ENCODE measurements around the gene MATN4. TPM values are rescaled to one million over a fixed set of nuclear protein-coding genes. Genes with fewer than 3 reads are reported as not detected.

The MATN4 gene
- total RNA-seq, 1 experiment from 2014 or later = 1.9 TPM

GRCh38 chr20:45294659-45295058 lies 13.4 kb downstream of the MATN4 start:
- ChIA-PET POLR2A (interaction anchor here (1.4 to 1.6 kb wide), 2 partner anchors 48 to 68 kb away, joined by 4 to 6 read pairs; partner anchors contain the start of gene SYS1), CTCF (interaction anchor here (0.9 to 6.1 kb wide), 31 partner anchors 8 to 409 kb away, joined by 3 to 154 read pairs (median 14); partner anchors contain the start of genes KCNS1, MATN4, RBPJL and SDC4)
- no peak for DNase-seq (ENCODE audit: low spot score)
- peaks cover 13% of the 10 kb centered on the region for H3K9me3 Mint-ChIP-seq
- H3K4me3 Mint-ChIP-seq = no peak overlapping the region
- TF ChIP-seq CREB1 (CRISPR knock-in tag; IDR thresholded peaks at IDR 0.05) (no peak), ZBTB21 (CRISPR knock-in tag; IDR thresholded peaks at IDR 0.05; ENCODE audit: borderline replicate concordance) (no peak), AR (CRISPR knock-in tag; IDR thresholded peaks at IDR 0.05) (no peak), ZNF671 (CRISPR knock-in tag; IDR thresholded peaks at IDR 0.05) (no peak), RELA (CRISPR knock-in tag; IDR thresholded peaks at IDR 0.05; ENCODE audit: borderline replicate concordance) (no peak), ZBTB43 (CRISPR knock-in tag; IDR thresholded peaks at IDR 0.05) (no peak), SP1 (CRISPR knock-in tag; conservative IDR thresholded peaks at IDR 0.05) (no peak), ATF6 (CRISPR knock-in tag; IDR thresholded peaks at IDR 0.05) (no peak), RORB (CRISPR knock-in tag; IDR thresholded peaks at IDR 0.05) (no peak), ATF2 (CRISPR knock-in tag; IDR thresholded peaks at IDR 0.05; ENCODE audit: borderline replicate concordance, low read depth) (no peak), JUN (CRISPR knock-in tag; IDR thresholded peaks at IDR 0.05) (no peak), MAX (CRISPR knock-in tag; IDR thresholded peaks at IDR 0.05) (no peak), ZNF121 (CRISPR knock-in tag; IDR thresholded peaks at IDR 0.05) (no peak), NFE2L1 (CRISPR knock-in tag; IDR thresholded peaks at IDR 0.05) (no peak)
- H3K27me3 Mint-ChIP-seq (ENCODE audit: low read depth) = peaks cover 56% of the 10 kb centered on the region
- peaks cover 15% of the 10 kb centered on the region for H3K36me3 Mint-ChIP-seq
- H3K27ac Mint-ChIP-seq = no peak overlapping the region
- H3K4me1 Mint-ChIP-seq = peaks cover 7% of the 10 kb centered on the region; the same call in 1 of the 2 replicates
- ATAC-seq = no peak

- Mint-ChIP-seq H3K27me3 (ENCODE audit: low read depth) (peaks cover 61% of the 10 kb centered on the region), H3K4me3 (peak overlapping the region; percentile 52; the same call in 1 of the 2 replicates), H3K27ac (no peak overlapping the region), H3K36me3 (peaks cover 15% of the 10 kb centered on the region), H3K9me3 (peaks cover 13% of the 10 kb centered on the region), H3K4me1 (peaks cover 7% of the 10 kb centered on the region; the same call in 1 of the 2 replicates)
- ATAC-seq (no peak), DNase-seq (ENCODE audit: low spot score) (no peak)
- ChIA-PET POLR2A (interaction anchor here (0.6 to 1.6 kb wide), 4 partner anchors 18 to 157 kb away, joined by 4 to 6 read pairs (median 4); partner anchors contain the start of gene SYS1), CTCF (interaction anchor here (0.6 to 6.1 kb wide), 79 partner anchors 9 to 1233 kb away, joined by 3 to 154 read pairs (median 5); partner anchors contain the start of genes KCNS1, MATN4, PIGT and RBPJL)
- no peak for TF ChIP-seq HMGXB4 (CRISPR knock-in tag; IDR thresholded peaks at IDR 0.05)
- no peak for TF ChIP-seq ARID4B (CRISPR knock-in tag; IDR thresholded peaks at IDR 0.05; ENCODE audit: borderline replicate concordance)
- TF ChIP-seq TEAD1 (CRISPR knock-in tag; IDR thresholded peaks at IDR 0.05) = no peak
- TF ChIP-seq TEAD4 (CRISPR knock-in tag; IDR thresholded peaks at IDR 0.05) = no peak
- no peak for TF ChIP-seq NFATC4 (CRISPR knock-in tag; IDR thresholded peaks at IDR 0.05)
- no peak for TF ChIP-seq ATF1 (CRISPR knock-in tag; IDR thresholded peaks at IDR 0.05)
Observed at GRCh38 chr20:45294003-45294368, 14.1 kb downstream of the MATN4 start.

Data from WTC11 (cell line).